Kidney (tissue), 14 donors: ENCODE data around the gene MRPL52. TPM values are rescaled to one million over a fixed set of nuclear protein-coding genes. Genes with fewer than 3 reads are reported as not detected.

Source experiments
- DNase-seq, 5 donors: peaks; one replicate each; pipeline ENCODE4 v3.0.0-alpha.2; 2013 to 2020
- FAIRE-seq: peaks from 2 replicates; lab custom pipeline; 2012; peaks lifted over from hg19 to GRCh38; lab: Jason Lieb, UNC
- H3K27ac ChIP-seq, 2 donors: one replicate each; pipeline ENCODE4 v1.7.0; 2013; ENCODE audit warnings: low read depth in 2 of 2, low read length in 2 of 2, inconsistent platforms in 1 of 2
- H3K27me3 ChIP-seq: one replicate; pipeline ENCODE4 v1.7.1; 2013; ENCODE audit warnings: low read length, inconsistent platforms; ENCODE audit not compliant: control insufficient read depth, insufficient read depth
- H3K36me3 ChIP-seq, 3 donors: one replicate each; pipeline versions ENCODE4 v1.7.0 to v1.7.1; 2013; ENCODE audit warnings: low read length in 3 of 3, control low read depth in 1 of 3, inconsistent platforms in 1 of 3; ENCODE audit not compliant: insufficient read depth in 3 of 3, control insufficient read depth in 2 of 3
- H3K4me1 ChIP-seq, 3 donors: one replicate each; pipeline versions ENCODE4 v1.7.0 to v1.7.1; 2013; ENCODE audit warnings: low read length in 3 of 3, inconsistent platforms in 1 of 3, low read depth in 1 of 3; ENCODE audit not compliant: control insufficient read depth in 2 of 3, insufficient read depth in 2 of 3
- H3K4me3 ChIP-seq, 3 donors: one replicate each; pipeline versions ENCODE4 v1.7.0 to v1.8.1; 2013; ENCODE audit warnings: low read length in 3 of 3, control low read depth in 1 of 3, inconsistent platforms in 1 of 3
- H3K9ac ChIP-seq, 3 donors: one replicate each; pipeline versions ENCODE4 v1.7.0 to v1.7.1; 2013; ENCODE audit warnings: low read length in 3 of 3, control low read depth in 1 of 3, inconsistent platforms in 1 of 3
- H3K9me3 ChIP-seq, 3 donors: one replicate each; pipeline versions ENCODE4 v1.7.0 to v1.7.1; 2013; ENCODE audit warnings: low read length in 3 of 3, control low read depth in 1 of 3, inconsistent platforms in 1 of 3; ENCODE audit not compliant: control insufficient read depth in 2 of 3, insufficient read depth in 1 of 3
- intact Hi-C: fragments of 100-400 bp; cut with DNase I; formaldehyde crosslinking; loops from one replicate; pipeline ENCODE4 v1.11.1; 2022
- polyA plus RNA-seq: library from polyadenylated mRNA; stranded (reverse); fragments of 350-450 nt; fragmentation: Illumina TruSeq; extraction: RNeasy Lipid Tissue Mini Kit (QIAGEN cat#74804); gene quantifications from one replicate; pipeline ENCODE4 v1.2.3, GENCODE V29; 2014; ENCODE audit warnings: low read depth, low replicate concordance; ENCODE audit not compliant: insufficient read depth
- total RNA-seq: library from RNA; stranded (reverse); fragmentation: NEBNext Ultra II Directional; extraction: Animal tissue kit (Norgen Biotek cat#: 25700); gene quantifications from one replicate; pipeline ENCODE4 v1.2.1, GENCODE V29; 2021
- TF ChIP-seq, protein P1 (sequence below): IDR thresholded peaks from 3 replicates; pipeline ENCODE4 v1.5.1; 2012; ENCODE audit warnings: mild to moderate bottlenecking, moderate library complexity, borderline replicate concordance; ENCODE audit not compliant: insufficient read depth; ENCODE audit errors: extremely low read depth
- donor health status: control.
- donor health status: control.
- donor health status: control.
- donor health status: control.
- donor health status: control.
- donor health status: DM: yes; HTN: yes; CAD: no.
- donor health status: Normal renal cell carcinoma (clear cell type).

MRPL52 gene
- total and polyA plus RNA-seq, 2 donors from 2014 or later: 74.3 to 255 TPM

DNA sequence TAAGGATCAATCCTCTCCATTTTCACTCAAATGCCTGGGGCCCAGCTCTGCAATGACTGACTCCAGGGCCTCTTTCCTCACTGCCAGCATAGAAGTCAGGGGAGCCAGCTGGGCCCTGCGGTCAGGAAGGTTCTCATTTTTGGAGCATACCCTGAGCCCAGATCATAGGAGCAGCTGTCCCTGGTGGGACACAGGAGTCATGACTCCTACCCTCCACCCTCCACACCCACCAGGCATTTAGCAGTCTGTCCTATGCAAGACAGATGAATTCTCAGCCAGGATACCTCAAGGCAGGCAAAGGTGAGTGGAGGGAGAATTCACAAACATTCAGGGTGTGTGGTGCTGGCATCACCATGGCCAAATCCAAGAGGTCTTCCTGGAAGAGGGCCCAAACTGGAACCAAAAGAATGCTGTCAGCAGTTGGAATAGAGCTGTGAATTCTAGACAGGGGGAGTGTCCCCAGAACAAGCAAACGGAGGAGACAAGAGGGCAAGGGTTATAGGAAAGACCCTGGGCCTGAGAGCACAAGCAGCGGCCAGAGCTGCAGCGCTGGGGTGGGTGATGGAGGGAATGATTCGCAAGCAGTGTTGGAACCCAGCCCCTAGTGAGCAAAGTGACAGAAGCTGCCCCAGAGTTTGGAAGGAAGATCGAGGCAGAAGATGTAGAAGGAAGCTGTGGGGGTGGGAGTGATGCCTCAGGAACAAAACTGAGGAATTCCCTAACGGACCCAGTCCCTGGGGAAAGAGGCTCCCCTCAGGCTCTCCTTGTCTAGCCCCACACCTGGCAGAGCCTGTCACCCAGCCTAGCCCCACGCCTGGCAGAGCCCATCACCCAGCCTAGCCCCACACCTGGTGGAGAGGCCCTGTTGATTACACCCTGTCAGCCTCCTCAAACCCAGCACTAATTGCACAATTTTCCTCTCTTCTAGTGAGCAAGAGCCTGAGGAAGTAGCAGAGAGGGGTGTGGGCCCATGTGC lies 48.9 kb downstream of the MRPL52 start:
- TF ChIP-seq, protein P1, sequence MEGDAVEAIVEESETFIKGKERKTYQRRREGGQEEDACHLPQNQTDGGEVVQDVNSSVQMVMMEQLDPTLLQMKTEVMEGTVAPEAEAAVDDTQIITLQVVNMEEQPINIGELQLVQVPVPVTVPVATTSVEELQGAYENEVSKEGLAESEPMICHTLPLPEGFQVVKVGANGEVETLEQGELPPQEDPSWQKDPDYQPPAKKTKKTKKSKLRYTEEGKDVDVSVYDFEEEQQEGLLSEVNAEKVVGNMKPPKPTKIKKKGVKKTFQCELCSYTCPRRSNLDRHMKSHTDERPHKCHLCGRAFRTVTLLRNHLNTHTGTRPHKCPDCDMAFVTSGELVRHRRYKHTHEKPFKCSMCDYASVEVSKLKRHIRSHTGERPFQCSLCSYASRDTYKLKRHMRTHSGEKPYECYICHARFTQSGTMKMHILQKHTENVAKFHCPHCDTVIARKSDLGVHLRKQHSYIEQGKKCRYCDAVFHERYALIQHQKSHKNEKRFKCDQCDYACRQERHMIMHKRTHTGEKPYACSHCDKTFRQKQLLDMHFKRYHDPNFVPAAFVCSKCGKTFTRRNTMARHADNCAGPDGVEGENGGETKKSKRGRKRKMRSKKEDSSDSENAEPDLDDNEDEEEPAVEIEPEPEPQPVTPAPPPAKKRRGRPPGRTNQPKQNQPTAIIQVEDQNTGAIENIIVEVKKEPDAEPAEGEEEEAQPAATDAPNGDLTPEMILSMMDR: no peak
- H3K4me1 ChIP-seq: peaks cover 0 to 6% (median 0%) of the 10 kb centered on the region in 3 donors
- FAIRE-seq: no peak
- H3K36me3 ChIP-seq: peaks cover 2 to 52% (median 37%) of the 10 kb centered on the region in 3 donors
- no peaks in the 10 kb centered on the region for H3K27me3 ChIP-seq
- H3K9me3 ChIP-seq: no peaks in the 10 kb centered on the region
- no peak overlapping the region for H3K4me3 ChIP-seq
- no peak overlapping the region for H3K9ac ChIP-seq
- no peak overlapping the region for H3K27ac ChIP-seq
- DNase-seq: no peak
- intact Hi-C loops: no loop called here

- Histone ChIP-seq H3K27ac (no peak overlapping the region), H3K9ac (no peak overlapping the region), H3K27me3 (no peaks in the 10 kb centered on the region), H3K9me3 (no peaks in the 10 kb centered on the region), H3K4me3 (no peak overlapping the region), H3K36me3 (peaks cover 0 to 19% (median 11%) of the 10 kb centered on the region in 3 donors), H3K4me1 (peaks cover 0 to 11% (median 4%) of the 10 kb centered on the region in 3 donors)
- intact Hi-C loops: no loop called here
- DNase-seq: no peak
- TF ChIP-seq, protein P1: no peak
- no peak for FAIRE-seq
These were observed 52.4 kb downstream of the MRPL52 start for GRCh38 chr14:22882064-22882463.

DNA sequence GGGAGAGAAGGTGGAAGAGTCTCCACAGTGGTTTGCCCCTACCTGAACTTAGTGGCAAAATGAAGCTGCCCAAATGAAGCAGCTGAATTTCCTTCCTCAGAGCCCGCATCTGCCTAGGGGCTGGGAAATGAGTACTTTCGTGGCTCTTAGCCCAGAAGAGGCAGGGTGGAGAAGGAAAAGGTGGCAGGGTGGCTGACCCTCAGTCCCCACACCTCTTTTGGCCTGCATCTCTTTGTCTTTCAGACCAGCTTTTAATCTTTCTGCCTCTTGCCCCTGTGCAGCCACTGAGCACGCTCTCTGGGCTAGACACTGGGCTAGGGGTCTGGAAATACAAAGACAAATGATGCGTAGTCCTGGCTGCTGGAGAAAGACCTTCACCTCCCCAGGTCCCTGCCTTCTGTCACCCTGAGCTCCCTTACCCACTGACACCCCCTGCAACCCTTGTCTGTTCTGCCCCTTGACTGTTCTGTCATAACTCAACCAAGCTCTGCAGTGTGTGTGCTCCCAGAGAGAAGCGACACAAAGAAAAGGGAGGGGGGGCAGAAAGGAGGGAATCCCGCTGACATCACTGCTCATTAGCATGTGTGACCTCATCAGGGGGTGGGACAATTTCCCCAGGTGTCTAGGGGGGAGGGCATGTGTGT lies 53.0 kb downstream of the MRPL52 start:
- no peak overlapping the region for H3K27ac ChIP-seq
- intact Hi-C loops: no loop called here
- peak overlapping the region in 1 of 3 donors; percentile 7 for H3K9ac ChIP-seq
- peaks cover 0 to 12% (median 4%) of the 10 kb centered on the region in 3 donors for H3K4me1 ChIP-seq
- H3K36me3 ChIP-seq: peaks cover 0 to 14% (median 11%) of the 10 kb centered on the region in 3 donors
- no peaks in the 10 kb centered on the region for H3K9me3 ChIP-seq
- no peak for FAIRE-seq
- H3K4me3 ChIP-seq: no peak overlapping the region
- TF ChIP-seq, protein P1: no peak
- H3K27me3 ChIP-seq: no peaks in the 10 kb centered on the region
- DNase-seq: peak in 4 of 5 donors; percentile 87 to 95 (median 94)
